Neural cell (in vitro differentiated cells): ENCODE results near the gene SLC4A5.

Experiments
- CTCF ChIP-seq: fragments of 450-650 bp; IDR thresholded peaks from 2 replicates; pipeline ENCODE4 v1.5.1; 2014; ENCODE audit warnings: antibody characterized with exemption, mild to moderate bottlenecking, moderate library complexity; ENCODE audit not compliant: poor library complexity, severe bottlenecking
- EZH2 ChIP-seq: fragments of 200-600, 300-800 bp; shearing (Covaris generic), sonication (generic); IDR thresholded peaks from 2 replicates; pipeline ENCODE4 v1.6.1; 2014; ENCODE audit warnings: antibody characterized with exemption, low read length, borderline replicate concordance, mild to moderate bottlenecking; ENCODE audit not compliant: insufficient read depth, poor library complexity, severe bottlenecking
- TAF1 ChIP-seq: IDR thresholded peaks from 2 replicates; pipeline ENCODE4 v1.6.1; 2012; ENCODE audit warnings: low read depth

GRCh38 chr2:74262681-74263080 lies 80.5 kb downstream of the SLC4A5 start:
- TF ChIP-seq EZH2 = no peak
- no peak for TF ChIP-seq CTCF
- TF ChIP-seq TAF1 = no peak
